HepG2 (cell line): ENCODE data around the gene SIRT7. TPM values are rescaled to one million over a fixed set of nuclear protein-coding genes. Genes with fewer than 3 reads are reported as not detected.
A peak's percentile ranks its signal among the peaks of the same experiment; 100 is the strongest.

Source experiments
- AKAP8 ChIP-seq: sonication (generic); formaldehyde crosslinking; IDR thresholded peaks from 2 replicates; pipeline ENCODE4 v1.5.1; 2020; ENCODE audit warnings: mild to moderate bottlenecking, missing genetic modification reagents
- ARNT2 ChIP-seq: sonication (generic); formaldehyde crosslinking; IDR thresholded peaks from 2 replicates; pipeline ENCODE4 v1.8.0; 2022; ENCODE audit warnings: mild to moderate bottlenecking, low read depth, missing genetic modification reagents, moderate library complexity
- CSRNP2 ChIP-seq: sonication (generic); formaldehyde crosslinking; conservative IDR thresholded peaks from 2 replicates; pipeline ENCODE4 v1.8.0; 2022; ENCODE audit warnings: low read depth, missing genetic modification reagents
- DR1 ChIP-seq: sonication (generic); formaldehyde crosslinking; IDR thresholded peaks from 2 replicates; pipeline ENCODE4 v1.8.0; 2021; ENCODE audit warnings: mild to moderate bottlenecking, missing genetic modification reagents, inconsistent platforms
- E2F1 ChIP-seq: sonication (generic); formaldehyde crosslinking; IDR thresholded peaks from 2 replicates; pipeline ENCODE4 v1.5.0; 2020; ENCODE audit warnings: missing genetic modification reagents
- GZF1 ChIP-seq: sonication (generic); formaldehyde crosslinking; IDR thresholded peaks from 2 replicates; pipeline ENCODE4 v1.5.1; 2020; ENCODE audit warnings: mild to moderate bottlenecking, missing genetic modification reagents
- HNRNPK ChIP-seq: fragments of 200-400 bp; formaldehyde crosslinking; IDR thresholded peaks from 2 replicates; pipeline ENCODE4 v1.6.1; 2018; ENCODE audit warnings: low read length, low read depth, moderate library complexity, mild to moderate bottlenecking; ENCODE audit not compliant: poor library complexity, severe bottlenecking
- SIX1 ChIP-seq: sonication (generic); formaldehyde crosslinking; IDR thresholded peaks from 2 replicates; pipeline ENCODE4 v1.4.0; 2020; ENCODE audit warnings: missing genetic modification reagents, borderline replicate concordance
- TCF7 ChIP-seq: sonication (generic); IDR thresholded peaks from 2 replicates; pipeline ENCODE4 v1.6.1; 2016; ENCODE audit warnings: antibody characterized with exemption, low read depth
- THYN1 ChIP-seq: sonication (generic); formaldehyde crosslinking; IDR thresholded peaks from 2 replicates; pipeline ENCODE4 v1.8.1; 2023; ENCODE audit warnings: low read depth, mild to moderate bottlenecking, moderate library complexity, missing genetic modification reagents, borderline replicate concordance
- ZBED4 ChIP-seq: sonication (generic); formaldehyde crosslinking; IDR thresholded peaks from 2 replicates; pipeline ENCODE4 v1.4.0; 2020; ENCODE audit warnings: missing genetic modification reagents, borderline replicate concordance
- ZFYVE20 ChIP-seq: sonication (generic); formaldehyde crosslinking; IDR thresholded peaks from 2 replicates; pipeline ENCODE4 v1.8.0; 2023; ENCODE audit warnings: low read depth, mild to moderate bottlenecking, moderate library complexity, missing genetic modification reagents, borderline replicate concordance
- ZNF143 ChIP-seq: sonication (generic); formaldehyde crosslinking; IDR thresholded peaks from 2 replicates; pipeline ENCODE4 v1.4.0; 2020; ENCODE audit warnings: missing genetic modification reagents
- ZNF180 ChIP-seq: sonication (generic); formaldehyde crosslinking; IDR thresholded peaks from 2 replicates; pipeline ENCODE4 v1.4.0; 2020; ENCODE audit warnings: low read depth, missing genetic modification reagents, borderline replicate concordance
- ZNF597 ChIP-seq: sonication (generic); formaldehyde crosslinking; IDR thresholded peaks from 2 replicates; pipeline ENCODE4 v1.5.0; 2020; ENCODE audit warnings: missing genetic modification reagents
- ZNF703 ChIP-seq: sonication (generic); formaldehyde crosslinking; IDR thresholded peaks from 2 replicates; pipeline ENCODE4 v1.5.1; 2020; ENCODE audit warnings: missing genetic modification reagents, mild to moderate bottlenecking, moderate library complexity, borderline replicate concordance
- ZNF773 ChIP-seq: sonication (generic); formaldehyde crosslinking; IDR thresholded peaks from 2 replicates; pipeline ENCODE4 v1.4.0; 2020; ENCODE audit warnings: missing genetic modification reagents, borderline replicate concordance
- polyA plus RNA-seq, 8 experiments: library from polyadenylated mRNA; depleted of rRNA in 3 of 8; stranded (reverse) in 7 of 8; unstranded in 1 of 8; fragments of >200 nt; fragmentation: Illumina TruSeq in 4 of 8; extraction: Trizol in 4 of 8; gene quantifications; 2 replicates each; pipeline versions ENCODE4 v1.2.1 to v1.2.3, GENCODE V29; 2011 to 2016; ENCODE audit warnings: low read depth in 4 of 8, missing spikeins in 1 of 8, mixed read lengths in 1 of 8; ENCODE audit not compliant: insufficient read depth in 1 of 8
- total RNA-seq, 5 experiments: library from RNA; depleted of rRNA; stranded (reverse); fragments of >200 nt; fragmentation: Illumina TruSeq; extraction: Trizol; gene quantifications; 2 replicates each; pipeline ENCODE4 v1.2.3, GENCODE V29; 2016; ENCODE audit warnings: low read depth in 1 of 5
- TF ChIP-seq, protein P1 (sequence below): sonication (generic); formaldehyde crosslinking; IDR thresholded peaks from 2 replicates; pipeline ENCODE4 v1.4.0; 2020; ENCODE audit warnings: low read depth, mild to moderate bottlenecking, missing genetic modification reagents

The SIRT7 gene
- total and polyA plus RNA-seq, 2 of the 13 experiments (the other 11 are each of a cell fraction or from before 2014, with no cell fraction given), result 8.3 to 24.8 TPM

DNA sequence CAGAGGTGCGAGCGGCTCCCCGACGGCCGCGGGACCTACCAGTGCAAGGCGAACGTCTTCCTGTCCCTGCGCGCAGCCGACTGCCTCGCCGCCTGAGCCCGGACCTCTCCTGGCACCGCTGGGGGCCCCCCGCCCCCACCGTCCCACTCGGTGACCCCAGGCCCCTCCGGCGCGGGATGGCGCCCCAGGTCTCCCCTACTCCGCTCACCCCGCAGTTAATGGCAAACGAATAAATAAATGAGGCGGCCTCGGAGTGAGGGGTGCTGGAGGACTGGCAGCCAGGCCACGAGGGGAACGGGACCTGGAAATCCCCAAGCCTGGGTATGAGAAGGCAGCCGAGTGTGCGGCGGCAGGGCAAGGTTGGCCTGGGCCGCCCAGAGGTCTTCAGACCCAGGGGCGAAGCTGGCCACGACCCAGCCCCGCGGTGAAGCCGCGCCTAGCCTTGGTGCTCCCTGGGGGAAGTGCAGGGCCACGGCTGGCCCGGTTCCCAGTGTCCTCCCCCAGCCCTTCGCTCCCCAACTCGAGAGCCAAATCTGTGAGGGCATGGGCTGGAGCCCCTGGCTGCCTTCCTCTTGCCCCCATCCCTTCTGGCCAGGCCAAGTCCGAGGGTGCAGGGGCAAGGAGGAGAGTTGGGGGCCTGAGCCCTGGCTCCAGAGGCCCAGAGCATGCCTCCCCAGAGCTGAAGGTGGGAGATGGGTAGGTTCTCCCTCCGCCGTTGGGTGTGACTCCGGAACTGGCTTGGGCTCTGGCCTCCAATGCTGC is 15.1 kb downstream of the SIRT7 start (continued):
- no peak for TF ChIP-seq CSRNP2 (CRISPR knock-in tag)
- no peak for TF ChIP-seq TCF7
- TF ChIP-seq ZNF773 (CRISPR knock-in tag), result peak; percentile 18; the same call in 1 of the 2 replicates
- TF ChIP-seq AKAP8 (CRISPR knock-in tag), result peak; percentile 97
- no peak; the same call in 1 of the 2 replicates for TF ChIP-seq ZBED4
- TF ChIP-seq ZNF143 (CRISPR knock-in tag), result no peak
- TF ChIP-seq ZFYVE20, result no peak
- TF ChIP-seq ZNF703 (CRISPR knock-in tag), result no peak
- peak; percentile 35 for TF ChIP-seq ARNT2 (CRISPR knock-in tag)
- no peak for TF ChIP-seq DR1
- peak; percentile 78; the same call in 1 of the 2 replicates for TF ChIP-seq THYN1
- TF ChIP-seq ZNF597 (CRISPR knock-in tag), result 0 out of 2 replicates have a peak, but pooled peaks have one; percentile 25
- TF ChIP-seq GZF1 (CRISPR knock-in tag), result 0 out of 2 replicates have a peak, but pooled peaks have one; percentile 22
- TF ChIP-seq E2F1 (CRISPR knock-in tag), result 0 out of 2 replicates have a peak, but pooled peaks have one; percentile 12
- TF ChIP-seq SIX1 (CRISPR knock-in tag), result no peak
- TF ChIP-seq HNRNPK, result peak; percentile 5
- TF ChIP-seq, protein P1, sequence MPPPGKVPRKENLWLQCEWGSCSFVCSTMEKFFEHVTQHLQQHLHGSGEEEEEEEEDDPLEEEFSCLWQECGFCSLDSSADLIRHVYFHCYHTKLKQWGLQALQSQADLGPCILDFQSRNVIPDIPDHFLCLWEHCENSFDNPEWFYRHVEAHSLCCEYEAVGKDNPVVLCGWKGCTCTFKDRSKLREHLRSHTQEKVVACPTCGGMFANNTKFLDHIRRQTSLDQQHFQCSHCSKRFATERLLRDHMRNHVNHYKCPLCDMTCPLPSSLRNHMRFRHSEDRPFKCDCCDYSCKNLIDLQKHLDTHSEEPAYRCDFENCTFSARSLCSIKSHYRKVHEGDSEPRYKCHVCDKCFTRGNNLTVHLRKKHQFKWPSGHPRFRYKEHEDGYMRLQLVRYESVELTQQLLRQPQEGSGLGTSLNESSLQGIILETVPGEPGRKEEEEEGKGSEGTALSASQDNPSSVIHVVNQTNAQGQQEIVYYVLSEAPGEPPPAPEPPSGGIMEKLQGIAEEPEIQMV (CRISPR knock-in tag), result no peak
- no peak for TF ChIP-seq ZNF180 (CRISPR knock-in tag)
